HUES48 (cell line): ENCODE measurements around the gene KMT5C.

Experiments used
- H3K27ac ChIP-seq: one replicate; pipeline ENCODE4 v1.7.0; 2013; ENCODE audit warnings: low read depth, low read length, inconsistent platforms
- H3K27me3 ChIP-seq: 2 replicates; pipeline ENCODE4 v1.6.1; 2013; ENCODE audit warnings: mild to moderate bottlenecking, low read length; ENCODE audit not compliant: control insufficient read depth, insufficient read depth
- H3K36me3 ChIP-seq: 2 replicates; pipeline ENCODE4 v1.6.1; 2013; ENCODE audit warnings: low read length; ENCODE audit not compliant: control insufficient read depth, insufficient read depth
- H3K4me1 ChIP-seq: 2 replicates; pipeline ENCODE4 v1.6.1; 2013; ENCODE audit warnings: mild to moderate bottlenecking, low read length; ENCODE audit not compliant: control insufficient read depth, insufficient read depth
- H3K4me3 ChIP-seq: 2 replicates; pipeline ENCODE4 v1.5.1; 2013; ENCODE audit warnings: mild to moderate bottlenecking, low read depth, low read length
- H3K9ac ChIP-seq: 2 replicates; pipeline ENCODE4 v1.6.1; 2013; ENCODE audit warnings: mild to moderate bottlenecking, low read depth, low read length, moderate library complexity
- H3K9me3 ChIP-seq: 2 replicates; pipeline ENCODE4 v1.6.1; 2013; ENCODE audit warnings: low read length; ENCODE audit not compliant: control insufficient read depth, insufficient read depth

The KMT5C gene

GRCh38 chr19:55358943-55359908 lies 19.6 kb downstream of the KMT5C start:
- Histone ChIP-seq H3K9ac (no peak overlapping the region), H3K27ac (no peak overlapping the region), H3K9me3 (no peaks in the 10 kb centered on the region), H3K4me3 (no peak overlapping the region), H3K36me3 (no peaks in the 10 kb centered on the region), H3K4me1 (peaks cover 11% of the 10 kb centered on the region; the same call in 1 of the 2 replicates), H3K27me3 (peaks cover 35% of the 10 kb centered on the region)

GRCh38 chr19:55360902-55361301 lies 21.2 kb downstream of the KMT5C start:
- H3K27me3 ChIP-seq, result peaks cover 23% of the 10 kb centered on the region
- no peak overlapping the region for H3K27ac ChIP-seq

GRCh38 chr19:55362174-55362989 lies 22.7 kb downstream of the KMT5C start:
- Histone ChIP-seq H3K9ac (no peak overlapping the region), H3K27me3 (peaks cover 9% of the 10 kb centered on the region), H3K9me3 (no peaks in the 10 kb centered on the region), H3K27ac (no peak overlapping the region), H3K4me3 (no peak overlapping the region), H3K4me1 (peaks cover 7% of the 10 kb centered on the region; the same call in 1 of the 2 replicates), H3K36me3 (no peaks in the 10 kb centered on the region)

More at GRCh38 chr19:55360902-55361301, 21.2 kb downstream of the KMT5C start:
- H3K36me3 ChIP-seq, result no peaks in the 10 kb centered on the region
- H3K4me3 ChIP-seq, result no peak overlapping the region
- H3K4me1 ChIP-seq, result peaks cover 7% of the 10 kb centered on the region; the same call in 1 of the 2 replicates
- H3K9ac ChIP-seq, result no peak overlapping the region
- H3K9me3 ChIP-seq, result no peaks in the 10 kb centered on the region

GRCh38 chr19:55362990-55363716 lies 23.5 kb downstream of the KMT5C start, which contains the start of gene GARIN5B:
Gene GARIN5B, minus strand, starts transcription at chr19:55363260. Its CDS starts 194 bp downstream, at chr19:55363066.
- Histone ChIP-seq H3K27ac (no peak within 1 kb of the TSS), H3K27me3 (peaks cover 7% of the 10 kb centered on the region; the same call in 1 of the 2 replicates), H3K9me3 (no peaks in the 10 kb centered on the region), H3K36me3 (no peaks in the 10 kb centered on the region), H3K4me1 (peaks cover 7% of the 10 kb centered on the region; the same call in 1 of the 2 replicates), H3K9ac (no peak within 1 kb of the TSS), H3K4me3 (no peak within 1 kb of the TSS)

GRCh38 chr19:55365245-55365644 lies 25.6 kb downstream of the KMT5C start:
- no peak overlapping the region for H3K4me3 ChIP-seq
- H3K27ac ChIP-seq, result no peak overlapping the region
- H3K9me3 ChIP-seq, result no peaks in the 10 kb centered on the region
- peaks cover 12% of the 10 kb centered on the region; the same call in 1 of the 2 replicates for H3K4me1 ChIP-seq
- H3K27me3 ChIP-seq, result peaks cover 16% of the 10 kb centered on the region
- no peaks in the 10 kb centered on the region for H3K36me3 ChIP-seq
- H3K9ac ChIP-seq, result no peak overlapping the region

- H3K27ac ChIP-seq, result no peak overlapping the region
- no peak overlapping the region for H3K4me3 ChIP-seq
- H3K36me3 ChIP-seq, result no peaks in the 10 kb centered on the region
- H3K4me1 ChIP-seq, result peaks cover 17% of the 10 kb centered on the region; the same call in 1 of the 2 replicates
- no peak overlapping the region for H3K9ac ChIP-seq
- peaks cover 22% of the 10 kb centered on the region for H3K27me3 ChIP-seq
- no peaks in the 10 kb centered on the region for H3K9me3 ChIP-seq
Observed at GRCh38 chr19:55365964-55366363, 26.3 kb downstream of the KMT5C start.

GRCh38 chr19:55366790-55367189 lies 27.1 kb downstream of the KMT5C start:
- Histone ChIP-seq H3K36me3 (no peaks in the 10 kb centered on the region), H3K27me3 (peaks cover 30% of the 10 kb centered on the region), H3K9me3 (no peaks in the 10 kb centered on the region), H3K4me1 (peaks cover 18% of the 10 kb centered on the region; the same call in 1 of the 2 replicates), H3K27ac (no peak overlapping the region), H3K4me3 (no peak overlapping the region), H3K9ac (no peak overlapping the region)

GRCh38 chr19:55368106-55368505 lies 28.4 kb downstream of the KMT5C start:
- Histone ChIP-seq H3K9ac (no peak overlapping the region), H3K36me3 (no peaks in the 10 kb centered on the region), H3K9me3 (no peaks in the 10 kb centered on the region), H3K4me3 (no peak overlapping the region), H3K27me3 (peaks cover 42% of the 10 kb centered on the region), H3K4me1 (peaks cover 19% of the 10 kb centered on the region), H3K27ac (no peak overlapping the region)

- Histone ChIP-seq H3K9ac (no peak overlapping the region), H3K27ac (no peak overlapping the region), H3K4me3 (peak overlapping the region; percentile 62), H3K4me1 (peaks cover 22% of the 10 kb centered on the region), H3K27me3 (peaks cover 42% of the 10 kb centered on the region), H3K9me3 (no peaks in the 10 kb centered on the region), H3K36me3 (no peaks in the 10 kb centered on the region)
Observed at GRCh38 chr19:55368701-55369563, 29.3 kb downstream of the KMT5C start.
